PC-3 (cell line): ENCODE results near the gene SLCO3A1. TPM values are rescaled to one million over a fixed set of nuclear protein-coding genes. Genes with fewer than 3 reads are reported as not detected.

Experiments
- ATAC-seq: fragments of 200-7000 bp; cut with Tn5 transposase; 2 replicates; pipeline ENCODE4 v1.9.1; 2020; ENCODE audit warnings: mild to moderate bottlenecking, moderate library complexity
- BruUV-seq: library from RNA; stranded (reverse); fragments of 400-500 nt; replicated peaks from 2 replicates; lab custom pipeline; 2021; lab: Mats Ljungman, UMichigan
- CTCF ChIA-PET: fragments of 300-600 bp; sonication (Branson Sonifier 250); formaldehyde crosslinking; loops from one replicate; lab custom pipeline; 2022; ENCODE audit warnings: antibody characterized with exemption; lab: Charles Lee
- POLR2A ChIA-PET: fragments of 300-600 bp; sonication (Branson Sonifier 250); formaldehyde crosslinking; loops from one replicate; lab custom pipeline; 2022; ENCODE audit warnings: antibody characterized with exemption; ENCODE audit not compliant: unreplicated experiment; lab: Charles Lee
- DNase-seq: peaks from one replicate; pipeline ENCODE4 v3.0.0-alpha.2; 2015
- H2AFZ ChIP-seq: fragments of 300-600 bp; sonication (generic); 2 replicates; pipeline ENCODE4 v1.6.0; 2016; ENCODE audit warnings: antibody characterized with exemption, low read length
- H3F3A ChIP-seq: fragments of 300-600 bp; sonication (generic); one replicate; pipeline ENCODE4 v1.6.0; 2017; ENCODE audit warnings: antibody characterized with exemption, low read length, control low read depth, mild to moderate bottlenecking; ENCODE audit not compliant: unreplicated experiment
- H3K27ac ChIP-seq: fragments of 300-600 bp; sonication (generic); 2 replicates; pipeline ENCODE4 v1.5.1; 2016; ENCODE audit warnings: mild to moderate bottlenecking, low read length
- H3K27me3 ChIP-seq: fragments of 300-600 bp; sonication (generic); 2 replicates; pipeline ENCODE4 v1.6.1; 2016; ENCODE audit warnings: low read length, mixed read lengths
- H3K36me3 ChIP-seq: fragments of 300-600 bp; sonication (generic); 2 replicates; pipeline ENCODE4 v1.6.1; 2016; ENCODE audit warnings: low read depth, mixed run types, low read length, mixed read lengths
- H3K4me1 ChIP-seq: fragments of 300-600 bp; sonication (generic); 2 replicates; pipeline ENCODE4 v1.5.1; 2016; ENCODE audit warnings: low read length; ENCODE audit not compliant: insufficient read depth
- H3K4me2 ChIP-seq: fragments of 300-600 bp; sonication (generic); 2 replicates; pipeline ENCODE4 v1.6.0; 2016; ENCODE audit warnings: low read length
- H3K4me3 ChIP-seq: fragments of 300-600 bp; sonication (generic); 2 replicates; pipeline ENCODE4 v1.5.1; 2016; ENCODE audit warnings: mild to moderate bottlenecking, low read length, mixed read lengths
- H3K79me2 ChIP-seq: fragments of 300-600 bp; sonication (generic); 2 replicates; pipeline ENCODE4 v1.6.1; 2017; ENCODE audit warnings: low read length, mixed read lengths
- H3K9ac ChIP-seq: fragments of 300-600 bp; sonication (generic); 2 replicates; pipeline ENCODE4 v1.6.0; 2016; ENCODE audit warnings: mild to moderate bottlenecking, low read length
- H3K9me2 ChIP-seq: fragments of 300-600 bp; sonication (generic); replicated peaks from 2 replicates; pipeline ENCODE4 v1.6.1; 2016; ENCODE audit warnings: mixed run types, low read length, mixed read lengths
- H3K9me3 ChIP-seq: fragments of 300-600 bp; sonication (generic); 2 replicates; pipeline ENCODE4 v1.6.1; 2016; ENCODE audit warnings: low read length, mixed read lengths
- H4K20me1 ChIP-seq: fragments of 300-600 bp; sonication (generic); 2 replicates; pipeline ENCODE4 v1.6.1; 2016; ENCODE audit warnings: low read length, mixed read lengths
- CTCF ChIP-seq: fragments of 300-600 bp; sonication (generic); conservative IDR thresholded peaks from 2 replicates; pipeline ENCODE4 v1.5.1; 2017; ENCODE audit warnings: antibody characterized with exemption, low read depth, mild to moderate bottlenecking, low read length
- EZH2 ChIP-seq: fragments of 300-600 bp; sonication (generic); IDR thresholded peaks from one replicate; pipeline ENCODE4 v1.6.1; 2017; ENCODE audit warnings: antibody characterized with exemption, mild to moderate bottlenecking, low read length; ENCODE audit not compliant: unreplicated experiment
- EZH2phosphoT487 ChIP-seq: fragments of 300-600 bp; sonication (generic); IDR thresholded peaks from 2 replicates; pipeline ENCODE4 v1.6.1; 2018; ENCODE audit warnings: mild to moderate bottlenecking, antibody characterized with exemption, low read length, borderline replicate concordance
- intact Hi-C: fragments of 100-400 bp; cut with micrococcal nuclease; formaldehyde crosslinking; loops from 2 replicates; pipeline ENCODE4 v1.9.0; 2023
- total RNA-seq: library from RNA; depleted of rRNA; stranded (reverse); fragments of >200 nt; gene quantifications from 2 replicates; pipeline ENCODE4 v1.2.3, GENCODE V29; 2014

SLCO3A1 gene
- total RNA-seq, 1 experiment from 2014 or later: 0.07 TPM

- no peak overlapping the region for H3K27ac ChIP-seq
- H3K9me3 ChIP-seq: no peaks in the 10 kb centered on the region
- no peaks in the 10 kb centered on the region for H3K79me2 ChIP-seq
- H3K9ac ChIP-seq: no peak overlapping the region
- TF ChIP-seq EZH2phosphoT487 (no peak), CTCF (no peak), EZH2 (no peak)
- H3K4me1 ChIP-seq: no peaks in the 10 kb centered on the region
- no peak overlapping the region for H2AFZ ChIP-seq
- ChIA-PET CTCF (no interaction called here), POLR2A (interaction anchor here (0.6 kb wide), 1 partner anchor 11 kb away, joined by 3 read pairs; no protein-coding TSS in a partner anchor)
- H3K9me2 ChIP-seq: no peaks in the 10 kb centered on the region
- H3K36me3 ChIP-seq: no peaks in the 10 kb centered on the region
- no peak overlapping the region for H3K4me2 ChIP-seq
- H3F3A ChIP-seq: no peaks in the 10 kb centered on the region
- DNase-seq (no peak), ATAC-seq (no peak)
- no peak overlapping the region for H3K4me3 ChIP-seq
- H3K27me3 ChIP-seq: peaks cover 11% of the 10 kb centered on the region
- intact Hi-C loops: no loop called here
- no peaks in the 10 kb centered on the region for H4K20me1 ChIP-seq
- no TSS peak for BruUV-seq
Measured at GRCh38 chr15:91878319-91878870, 24.9 kb downstream of the SLCO3A1 start.

- H3K79me2 ChIP-seq: no peaks in the 10 kb centered on the region
- no peaks in the 10 kb centered on the region for H3K9me3 ChIP-seq
- peaks cover 18% of the 10 kb centered on the region for H3K27me3 ChIP-seq
- no peak overlapping the region for H3K9ac ChIP-seq
- H3F3A ChIP-seq: no peaks in the 10 kb centered on the region
- no peaks in the 10 kb centered on the region for H3K4me1 ChIP-seq
- BruUV-seq: no TSS peak
- H3K4me3 ChIP-seq: no peak overlapping the region
- H4K20me1 ChIP-seq: no peaks in the 10 kb centered on the region
- no peak overlapping the region for H2AFZ ChIP-seq
- no peak for ATAC-seq
- no peak overlapping the region for H3K27ac ChIP-seq
- DNase-seq: no peak
- no peak overlapping the region for H3K4me2 ChIP-seq
- TF ChIP-seq EZH2 (no peak), EZH2phosphoT487 (no peak), CTCF (no peak)
- no peaks in the 10 kb centered on the region for H3K9me2 ChIP-seq
- ChIA-PET CTCF (no interaction called here), POLR2A (interaction anchor here (0.6 kb wide), 1 partner anchor 12 kb away, joined by 3 read pairs; no protein-coding TSS in a partner anchor)
- intact Hi-C loops: no loop called here
- no peaks in the 10 kb centered on the region for H3K36me3 ChIP-seq
Measured at GRCh38 chr15:91879158-91879557, 25.6 kb downstream of the SLCO3A1 start.

- no peak overlapping the region for H3K4me3 ChIP-seq
- CTCF ChIA-PET: no interaction called here
- H4K20me1 ChIP-seq: no peaks in the 10 kb centered on the region
- no peak overlapping the region for H3K4me2 ChIP-seq
- POLR2A ChIA-PET: no interaction called here
- TF ChIP-seq EZH2 (no peak), EZH2phosphoT487 (no peak), CTCF (no peak)
- no TSS peak for BruUV-seq
- H3F3A ChIP-seq: no peaks in the 10 kb centered on the region
- no peak overlapping the region for H3K27ac ChIP-seq
- intact Hi-C loops: no loop called here
- DNase-seq: no peak
- ATAC-seq: no peak
- no peaks in the 10 kb centered on the region for H3K36me3 ChIP-seq
- no peaks in the 10 kb centered on the region for H3K4me1 ChIP-seq
- no peak overlapping the region for H2AFZ ChIP-seq
- H3K79me2 ChIP-seq: no peaks in the 10 kb centered on the region
- H3K9ac ChIP-seq: no peak overlapping the region
- H3K27me3 ChIP-seq: peaks cover 25% of the 10 kb centered on the region
- no peaks in the 10 kb centered on the region for H3K9me3 ChIP-seq
- H3K9me2 ChIP-seq: no peaks in the 10 kb centered on the region
Measured at GRCh38 chr15:91880373-91880772, 26.9 kb downstream of the SLCO3A1 start.
